VCaP (cell line): Measurements from ENCODE around the gene MCRIP2.

ENCODE experiments used
- H3K27ac ChIP-seq: fragments of 450-650 bp; 2 replicates; pipeline ENCODE4 v1.5.1; 2017
- TF ChIP-seq, protein P1 (sequence below): fragments of 450-650 bp; conservative IDR thresholded peaks from 2 replicates; pipeline ENCODE4 v1.5.1; 2017; ENCODE audit warnings: mild to moderate bottlenecking, moderate library complexity

MCRIP2 gene

DNA sequence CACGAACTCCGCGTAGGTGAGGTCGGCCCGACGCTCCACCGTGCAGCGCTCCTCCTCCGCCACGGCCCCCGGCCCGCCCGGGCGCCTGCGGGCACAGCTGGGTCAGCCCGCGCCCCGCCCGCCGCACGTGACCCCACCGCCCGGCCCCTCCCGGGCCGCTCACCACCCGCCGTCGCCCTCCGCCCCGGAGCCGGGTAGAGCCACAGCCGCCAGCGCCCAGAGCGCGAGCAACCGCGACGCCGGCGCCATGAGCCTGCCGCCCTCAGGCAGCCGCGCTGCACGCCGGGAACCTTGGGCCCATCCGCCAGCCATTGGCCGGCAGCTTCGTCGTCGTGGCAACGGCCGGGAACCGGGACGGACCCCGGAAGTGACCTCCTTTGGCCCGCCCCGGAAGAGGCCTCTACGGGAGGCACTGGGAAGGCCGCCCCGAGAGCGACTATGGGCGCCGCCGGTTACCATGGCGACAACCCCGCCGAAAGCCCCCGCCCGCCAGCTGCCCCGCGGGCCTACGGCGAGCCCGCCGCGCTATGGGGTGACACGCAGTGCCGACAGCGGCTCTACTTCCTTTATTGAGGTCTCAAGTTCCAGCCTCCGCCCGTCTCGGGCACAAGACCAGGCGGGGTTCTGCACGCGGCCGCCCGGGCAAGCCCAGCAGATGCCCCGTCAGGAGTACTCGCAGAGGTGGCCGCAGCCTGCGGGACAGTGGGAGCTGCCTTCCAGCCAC lies 42.6 kb downstream of the MCRIP2 start, which contains the start of gene JMJD8:
Gene JMJD8 (minus strand): TSS at position 264 of the 724 bp plus-strand sequence. CDS start 15 bp downstream, at position 249.
- H3K27ac ChIP-seq, result peak within 1 kb of the TSS; percentile 91
- TF ChIP-seq, protein P1, sequence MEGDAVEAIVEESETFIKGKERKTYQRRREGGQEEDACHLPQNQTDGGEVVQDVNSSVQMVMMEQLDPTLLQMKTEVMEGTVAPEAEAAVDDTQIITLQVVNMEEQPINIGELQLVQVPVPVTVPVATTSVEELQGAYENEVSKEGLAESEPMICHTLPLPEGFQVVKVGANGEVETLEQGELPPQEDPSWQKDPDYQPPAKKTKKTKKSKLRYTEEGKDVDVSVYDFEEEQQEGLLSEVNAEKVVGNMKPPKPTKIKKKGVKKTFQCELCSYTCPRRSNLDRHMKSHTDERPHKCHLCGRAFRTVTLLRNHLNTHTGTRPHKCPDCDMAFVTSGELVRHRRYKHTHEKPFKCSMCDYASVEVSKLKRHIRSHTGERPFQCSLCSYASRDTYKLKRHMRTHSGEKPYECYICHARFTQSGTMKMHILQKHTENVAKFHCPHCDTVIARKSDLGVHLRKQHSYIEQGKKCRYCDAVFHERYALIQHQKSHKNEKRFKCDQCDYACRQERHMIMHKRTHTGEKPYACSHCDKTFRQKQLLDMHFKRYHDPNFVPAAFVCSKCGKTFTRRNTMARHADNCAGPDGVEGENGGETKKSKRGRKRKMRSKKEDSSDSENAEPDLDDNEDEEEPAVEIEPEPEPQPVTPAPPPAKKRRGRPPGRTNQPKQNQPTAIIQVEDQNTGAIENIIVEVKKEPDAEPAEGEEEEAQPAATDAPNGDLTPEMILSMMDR, result no peak

DNA sequence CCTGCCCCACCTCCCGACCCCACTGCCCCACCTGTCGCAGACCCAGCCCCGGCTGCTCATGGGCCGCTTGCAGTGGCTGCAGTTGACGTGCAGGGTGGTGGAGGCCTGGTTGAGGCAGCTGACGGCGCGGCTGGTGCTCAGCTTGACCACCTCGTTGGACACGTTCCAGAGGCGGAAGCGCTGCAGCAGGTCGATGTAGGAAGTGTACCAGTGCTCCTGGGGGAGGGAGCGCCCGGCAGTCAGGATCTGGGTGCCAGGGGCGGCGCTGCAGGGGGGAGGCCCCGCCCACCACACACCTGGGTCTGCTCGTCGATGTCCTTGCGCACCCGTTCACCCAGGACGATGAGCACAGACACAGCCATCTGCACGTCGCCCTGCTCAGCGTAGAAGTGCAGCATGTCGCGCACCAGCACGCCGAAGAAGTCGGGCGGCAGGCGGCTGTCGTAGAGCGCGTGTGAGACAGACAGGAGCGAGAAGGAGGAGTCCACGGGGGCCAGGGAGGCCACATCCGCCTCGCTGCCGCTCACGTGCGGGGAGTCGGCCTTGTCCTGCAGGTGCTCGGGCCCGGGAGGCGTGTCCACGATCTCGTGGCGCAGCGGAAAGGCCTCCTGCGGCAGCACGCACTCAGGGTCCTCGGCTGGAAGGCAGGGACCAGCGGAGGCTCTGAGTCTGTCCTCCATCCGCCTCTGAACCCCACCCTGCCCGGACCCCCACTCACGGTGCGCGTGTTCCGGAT lies 43.5 kb downstream of the MCRIP2 start:
- H3K27ac ChIP-seq, result peak overlapping the region; percentile 91
- TF ChIP-seq, protein P1, result no peak

DNA sequence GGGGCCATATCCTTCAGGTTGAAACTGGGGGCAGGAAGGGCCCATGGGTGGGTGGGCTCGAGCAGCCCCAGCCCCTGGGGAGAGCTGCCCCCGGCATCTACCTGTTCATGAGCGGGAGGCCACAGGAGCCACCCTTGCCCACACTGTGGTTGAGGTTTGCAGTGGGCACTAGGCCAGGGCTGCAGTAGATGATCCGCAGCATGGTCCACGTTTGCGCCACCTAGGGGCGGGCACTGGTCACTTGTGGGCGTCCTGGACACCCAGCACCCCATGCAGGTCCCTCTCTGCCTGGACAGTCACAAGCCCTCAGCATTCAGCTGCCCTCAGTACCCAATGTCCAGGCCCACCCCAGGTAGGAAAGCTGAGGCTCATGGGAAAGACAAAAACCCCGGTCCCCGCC lies 44.3 kb downstream of the MCRIP2 start:
- TF ChIP-seq, protein P1, result peak; percentile 81
- peak overlapping the region; percentile 91 for H3K27ac ChIP-seq

DNA sequence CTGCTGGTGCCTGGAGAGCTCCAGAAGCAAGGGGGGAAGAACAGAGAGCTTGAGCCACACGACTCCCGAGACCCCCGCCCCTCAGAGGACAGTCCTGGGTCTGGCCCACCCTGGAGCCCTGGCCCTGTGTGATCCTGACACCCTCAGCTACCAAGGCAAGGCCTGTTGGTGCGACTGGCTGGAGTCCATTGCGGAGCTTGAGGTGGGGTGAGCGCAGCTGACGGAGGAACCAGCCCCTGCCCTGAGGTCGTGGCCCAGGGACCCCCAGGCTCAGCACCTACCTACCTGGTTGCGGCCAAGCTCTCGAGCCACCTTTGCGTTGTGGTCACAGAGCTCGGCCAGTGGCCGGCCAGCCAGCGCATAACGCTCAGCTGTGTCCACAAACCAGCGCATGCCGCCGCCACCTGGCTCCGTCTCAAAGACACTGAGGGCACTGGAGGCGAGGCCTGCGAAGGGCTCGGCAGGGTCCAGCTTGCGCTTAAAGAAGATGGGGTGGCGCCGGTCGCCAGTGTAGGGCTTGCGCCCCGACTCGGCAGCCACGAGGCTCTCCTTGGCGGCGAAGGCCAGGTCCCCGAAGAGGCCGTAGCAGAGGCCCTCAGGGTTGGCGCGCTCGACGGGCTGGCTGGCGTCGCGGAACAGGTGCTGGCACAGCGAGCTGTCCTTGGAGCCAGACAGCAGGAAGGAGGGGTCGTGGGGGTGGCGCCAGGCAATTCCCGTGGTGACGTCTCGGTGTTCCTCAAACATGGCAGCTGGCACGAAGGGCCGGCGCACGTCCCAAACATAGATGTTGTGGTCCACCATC lies 45.0 kb downstream of the MCRIP2 start:
- H3K27ac ChIP-seq, result peak overlapping the region; percentile 91
- TF ChIP-seq, protein P1, result no peak

DNA sequence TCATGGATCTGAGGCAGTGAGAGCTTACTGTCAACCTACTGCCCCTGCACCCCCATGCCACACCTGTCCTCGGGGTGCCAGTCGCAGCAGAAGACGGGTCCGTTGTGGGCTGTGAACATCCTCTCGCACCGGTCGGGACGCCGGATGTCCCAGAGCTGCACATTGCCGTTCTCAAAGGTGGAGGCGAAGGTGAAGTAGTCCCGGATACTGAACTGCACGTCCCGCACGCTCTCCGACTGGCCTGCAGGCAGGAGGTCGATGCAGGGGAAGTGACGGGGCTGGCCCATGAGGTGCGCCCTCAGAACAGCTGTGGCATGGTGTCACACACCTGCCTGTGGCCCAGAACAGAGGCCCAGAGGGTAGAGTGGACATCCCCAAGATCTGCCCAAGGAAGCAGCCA lies 45.9 kb downstream of the MCRIP2 start:
- no peak overlapping the region for H3K27ac ChIP-seq
- TF ChIP-seq, protein P1, result no peak

DNA sequence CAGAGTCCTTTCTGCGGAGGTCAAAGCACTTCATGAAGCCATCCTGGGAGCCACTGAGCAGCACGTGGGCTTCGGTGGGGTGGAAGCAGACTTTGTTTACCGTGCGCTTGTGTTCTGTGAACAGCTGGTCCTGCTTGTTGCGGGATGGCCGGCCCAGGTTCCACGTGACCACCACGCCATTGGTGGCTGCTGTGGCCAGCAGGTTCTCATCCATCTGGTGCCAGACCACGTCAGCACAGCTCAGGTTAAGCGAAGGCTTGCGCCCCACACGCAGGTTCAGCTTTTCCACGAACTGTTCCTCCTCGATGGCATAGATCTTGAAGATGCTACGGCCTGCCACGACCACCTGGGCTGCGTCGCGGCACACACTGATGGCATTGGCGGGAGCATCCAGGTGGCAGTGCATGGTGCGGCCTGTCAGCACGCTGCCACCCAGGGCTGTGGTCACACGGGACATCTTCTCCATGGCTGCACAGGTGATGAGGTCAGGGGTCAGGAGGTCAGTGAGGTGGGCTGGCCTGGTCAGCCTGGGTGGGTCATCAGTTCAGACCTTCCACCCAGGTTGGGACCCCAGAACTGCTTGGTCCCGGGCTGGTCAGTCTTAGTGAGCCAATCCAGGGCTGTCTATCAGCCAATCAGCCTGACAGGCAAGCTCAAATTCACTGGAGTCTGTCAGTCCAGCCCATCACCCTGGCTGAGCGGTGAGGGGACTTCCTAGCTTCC lies 47.7 kb downstream of the MCRIP2 start:
- TF ChIP-seq, protein P1, result no peak
- peak overlapping the region; percentile 74 for H3K27ac ChIP-seq

DNA sequence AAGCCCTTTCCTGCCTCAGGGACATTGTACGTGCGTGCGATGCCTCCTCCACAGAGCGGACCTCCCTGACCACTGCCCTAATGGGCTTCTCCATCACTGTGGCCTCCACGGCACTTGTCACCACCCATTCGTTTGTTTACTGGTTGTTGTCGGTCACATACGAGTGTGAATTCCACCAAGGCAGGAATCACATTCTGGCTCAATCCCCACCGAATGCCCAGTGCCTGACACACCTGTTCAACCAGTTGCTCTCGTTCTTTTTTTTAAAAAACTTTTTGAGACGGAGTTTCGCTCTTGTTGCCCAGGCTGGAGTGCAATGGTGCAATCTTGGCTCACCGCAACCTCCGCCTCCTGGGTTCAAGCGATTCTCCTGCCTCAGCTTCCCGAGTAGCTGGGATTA lies 49.6 kb downstream of the MCRIP2 start:
- peak overlapping the region; percentile 74; the same call in 1 of the 2 replicates for H3K27ac ChIP-seq
